Hepatocyte (in vitro differentiated cells): ENCODE results near the gene TTC33.

Source experiments
- EZH2 ChIP-seq: fragments of 200-600 bp; sonication (generic); IDR thresholded peaks from 2 replicates; pipeline ENCODE4 v1.6.1; 2016; ENCODE audit warnings: antibody characterized with exemption, mild to moderate bottlenecking, borderline replicate concordance
- EZH2phosphoT487 ChIP-seq: fragments of 200-600 bp; sonication (generic); IDR thresholded peaks from one replicate; pipeline ENCODE4 v1.6.1; 2018; ENCODE audit warnings: antibody characterized with exemption, mild to moderate bottlenecking, low read depth, moderate library complexity; ENCODE audit not compliant: unreplicated experiment, severe bottlenecking
- TF ChIP-seq, protein P1 (sequence below): fragments of 200-600 bp; sonication (generic); IDR thresholded peaks from 2 replicates; pipeline ENCODE4 v1.5.1; 2016; ENCODE audit warnings: antibody characterized with exemption, mild to moderate bottlenecking; ENCODE audit not compliant: poor library complexity

DNA sequence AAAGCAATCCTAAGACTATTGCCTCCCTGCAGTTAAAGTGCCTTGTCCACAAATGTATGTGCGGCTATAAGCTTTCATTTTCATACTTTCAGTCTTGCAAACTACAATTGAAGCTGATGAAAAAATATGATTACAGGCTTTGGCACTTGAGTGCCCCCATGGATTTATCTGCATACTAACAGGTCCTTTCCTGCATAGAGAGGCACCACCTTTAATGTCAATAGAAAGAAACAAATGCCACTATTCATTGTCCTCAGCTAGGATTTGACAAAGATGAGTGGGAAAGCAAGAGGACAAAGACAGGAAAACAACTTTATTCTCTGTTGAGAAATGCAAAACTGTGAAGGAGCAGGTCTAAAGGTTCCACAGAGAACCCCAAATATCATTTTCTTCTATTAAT is 201.7 kb downstream of the TTC33 start:
- TF ChIP-seq, protein P1, sequence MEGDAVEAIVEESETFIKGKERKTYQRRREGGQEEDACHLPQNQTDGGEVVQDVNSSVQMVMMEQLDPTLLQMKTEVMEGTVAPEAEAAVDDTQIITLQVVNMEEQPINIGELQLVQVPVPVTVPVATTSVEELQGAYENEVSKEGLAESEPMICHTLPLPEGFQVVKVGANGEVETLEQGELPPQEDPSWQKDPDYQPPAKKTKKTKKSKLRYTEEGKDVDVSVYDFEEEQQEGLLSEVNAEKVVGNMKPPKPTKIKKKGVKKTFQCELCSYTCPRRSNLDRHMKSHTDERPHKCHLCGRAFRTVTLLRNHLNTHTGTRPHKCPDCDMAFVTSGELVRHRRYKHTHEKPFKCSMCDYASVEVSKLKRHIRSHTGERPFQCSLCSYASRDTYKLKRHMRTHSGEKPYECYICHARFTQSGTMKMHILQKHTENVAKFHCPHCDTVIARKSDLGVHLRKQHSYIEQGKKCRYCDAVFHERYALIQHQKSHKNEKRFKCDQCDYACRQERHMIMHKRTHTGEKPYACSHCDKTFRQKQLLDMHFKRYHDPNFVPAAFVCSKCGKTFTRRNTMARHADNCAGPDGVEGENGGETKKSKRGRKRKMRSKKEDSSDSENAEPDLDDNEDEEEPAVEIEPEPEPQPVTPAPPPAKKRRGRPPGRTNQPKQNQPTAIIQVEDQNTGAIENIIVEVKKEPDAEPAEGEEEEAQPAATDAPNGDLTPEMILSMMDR = no peak
- no peak for TF ChIP-seq EZH2phosphoT487
- TF ChIP-seq EZH2 = no peak
